Liver (tissue), 9 donors: ENCODE measurements around the gene SIRPA. TPM values are rescaled to one million over a fixed set of nuclear protein-coding genes. Genes with fewer than 3 reads are reported as not detected.

ENCODE experiments used
- DNase-seq: peaks from one replicate; pipeline ENCODE4 v3.0.0-alpha.2; 2017; ENCODE audit warnings: low spot score
- H3K27ac ChIP-seq, 2 donors: one replicate each; pipeline ENCODE4 v1.7.0; 2013; ENCODE audit warnings: inconsistent platforms in 2 of 2, low read length in 2 of 2, control low read depth in 1 of 2, low read depth in 1 of 2, mild to moderate bottlenecking in 1 of 2
- H3K27me3 ChIP-seq, 4 donors: one replicate each; pipeline versions ENCODE4 v1.6.1 to v1.7.0; 2013; ENCODE audit warnings: low read length in 3 of 4, inconsistent platforms in 1 of 4, mild to moderate bottlenecking in 1 of 4, moderate library complexity in 1 of 4; ENCODE audit not compliant: control insufficient read depth in 4 of 4, insufficient read depth in 4 of 4
- H3K36me3 ChIP-seq, 4 donors: one replicate each; pipeline versions ENCODE4 v1.6.1 to v1.7.0; 2013; ENCODE audit warnings: low read length in 3 of 4, mild to moderate bottlenecking in 3 of 4, low read depth in 1 of 4, moderate library complexity in 1 of 4; ENCODE audit not compliant: control insufficient read depth in 4 of 4, insufficient read depth in 3 of 4
- H3K4me1 ChIP-seq, 4 donors: one replicate each; pipeline versions ENCODE4 v1.6.1 to v1.7.0; 2013; ENCODE audit warnings: low read length in 3 of 4, mild to moderate bottlenecking in 3 of 4, moderate library complexity in 1 of 4; ENCODE audit not compliant: control insufficient read depth in 4 of 4, insufficient read depth in 4 of 4
- H3K4me3 ChIP-seq, 3 donors: one replicate each; pipeline versions ENCODE4 v1.6.1 to v1.7.0; 2013; ENCODE audit warnings: low read length in 3 of 3, control low read depth in 1 of 3, low read depth in 1 of 3, mild to moderate bottlenecking in 1 of 3
- H3K9ac ChIP-seq, 2 donors: one replicate each; pipeline ENCODE4 v1.7.0; 2013; ENCODE audit warnings: low read length in 2 of 2, mild to moderate bottlenecking in 2 of 2, moderate library complexity in 2 of 2, control low read depth in 1 of 2, low read depth in 1 of 2
- H3K9me3 ChIP-seq, 4 donors: one replicate each; pipeline versions ENCODE4 v1.6.1 to v1.7.0; 2013; ENCODE audit warnings: low read length in 3 of 4; ENCODE audit not compliant: control insufficient read depth in 4 of 4
- EGR1 ChIP-seq, 2 donors: IDR thresholded peaks; 2 replicates each; pipeline ENCODE4 v1.6.1; 2016 to 2018; ENCODE audit warnings: antibody characterized with exemption in 2 of 2, low read depth in 2 of 2
- FOXA1 ChIP-seq: IDR thresholded peaks from 2 replicates; pipeline ENCODE4 v1.6.1; 2016; ENCODE audit warnings: antibody characterized with exemption
- FOXA2 ChIP-seq: IDR thresholded peaks from 2 replicates; pipeline ENCODE4 v1.6.1; 2016; ENCODE audit warnings: antibody characterized with exemption
- GABPA ChIP-seq, 2 donors: IDR thresholded peaks in 1 of 2; conservative IDR thresholded peaks in 1 of 2; 2 replicates each; pipeline ENCODE4 v1.6.1; 2016; ENCODE audit warnings: antibody characterized with exemption in 2 of 2, mild to moderate bottlenecking in 1 of 2, moderate library complexity in 1 of 2
- HNF4A ChIP-seq, 2 donors: conservative IDR thresholded peaks; 2 replicates each; pipeline ENCODE4 v1.6.1; 2016; ENCODE audit warnings: antibody characterized with exemption in 2 of 2, mild to moderate bottlenecking in 2 of 2
- HNF4G ChIP-seq: IDR thresholded peaks from 2 replicates; pipeline ENCODE4 v1.6.1; 2016; ENCODE audit warnings: antibody characterized with exemption
- JUND ChIP-seq, 2 donors: IDR thresholded peaks; 2 replicates each; pipeline ENCODE4 v1.6.1; 2016; ENCODE audit warnings: antibody characterized with exemption in 2 of 2
- NR2F2 ChIP-seq: IDR thresholded peaks from 2 replicates; pipeline ENCODE4 v1.6.1; 2016; ENCODE audit warnings: antibody characterized with exemption
- RAD21 ChIP-seq, 2 donors: IDR thresholded peaks; 2 replicates each; pipeline ENCODE4 v1.6.1; 2016; ENCODE audit warnings: antibody characterized with exemption in 2 of 2, mild to moderate bottlenecking in 2 of 2
- RXRA ChIP-seq, 2 donors: IDR thresholded peaks; 2 replicates each; pipeline ENCODE4 v1.6.1; 2017 to 2018; ENCODE audit warnings: antibody characterized with exemption in 2 of 2, mild to moderate bottlenecking in 1 of 2
- SP1 ChIP-seq: IDR thresholded peaks from 2 replicates; pipeline ENCODE4 v1.6.1; 2018; ENCODE audit warnings: antibody characterized with exemption, mild to moderate bottlenecking
- TAF1 ChIP-seq: conservative IDR thresholded peaks from 2 replicates; pipeline ENCODE4 v1.6.1; 2016; ENCODE audit warnings: antibody characterized with exemption, mild to moderate bottlenecking
- YY1 ChIP-seq: IDR thresholded peaks from 2 replicates; pipeline ENCODE4 v1.6.1; 2016; ENCODE audit warnings: antibody characterized with exemption, mild to moderate bottlenecking
- WGBS: extraction: QIAGEN DNeasy Blood & Tissue Kit; methylation state at CpG from one replicate; pipeline ENCODE4 v1.1.7; 2013; 5-methylcytosine and 5-hydroxymethylcytosine counted together
- polyA plus RNA-seq, 2 donors: library from polyadenylated mRNA; stranded (reverse) in 1 of 2; unstranded in 1 of 2; fragments of 200-250 nt in 1 of 2; fragments of >200 nt in 1 of 2; fragmentation: Nextera tagmentation in 1 of 2; extraction: Ambion mirVana in 1 of 2; gene quantifications; one replicate each; pipeline versions ENCODE4 v1.2.1 to v1.2.3, GENCODE V29; 2013 to 2015
- total RNA-seq, 2 donors: library from RNA; depleted of rRNA; stranded (reverse); fragments of >200 nt; gene quantifications; one replicate each; pipeline ENCODE4 v1.2.3, GENCODE V29; 2014
- TF ChIP-seq, protein P1 (sequence below): IDR thresholded peaks from 2 replicates; pipeline ENCODE4 v1.6.1; 2016; ENCODE audit warnings: antibody characterized with exemption, mild to moderate bottlenecking
- TF ChIP-seq, protein P2 (sequence below): IDR thresholded peaks from 2 replicates; pipeline ENCODE4 v1.6.1; 2016; ENCODE audit warnings: antibody characterized with exemption
- TF ChIP-seq, protein P3 (sequence below): IDR thresholded peaks from 2 replicates; pipeline ENCODE4 v1.6.1; 2016; ENCODE audit warnings: antibody characterized with exemption
- TF ChIP-seq, protein P4 (sequence below): IDR thresholded peaks from 2 replicates; pipeline ENCODE4 v1.6.1; 2016; ENCODE audit warnings: antibody characterized with exemption
- TF ChIP-seq, protein P5 (sequence below): fragments of 150-350 bp; IDR thresholded peaks from 2 replicates; pipeline ENCODE4 v1.5.1; 2017; ENCODE audit warnings: improper control_type of control experiment, low read depth, low read length; ENCODE audit not compliant: missing input control
- donor health status: healthy.
- donor health status: healthy.
- donor health status: healthy.
- donor health status: healthy.
- donor health status: healthy.

The SIRPA gene
- total RNA-seq (10 to 100 TPM in 1 of 2 donors, 1 to 10 TPM in 1; 5.4 to 29.6 TPM), polyA plus RNA-seq (10 to 100 TPM; 16.7 to 47.5 TPM)

DNA sequence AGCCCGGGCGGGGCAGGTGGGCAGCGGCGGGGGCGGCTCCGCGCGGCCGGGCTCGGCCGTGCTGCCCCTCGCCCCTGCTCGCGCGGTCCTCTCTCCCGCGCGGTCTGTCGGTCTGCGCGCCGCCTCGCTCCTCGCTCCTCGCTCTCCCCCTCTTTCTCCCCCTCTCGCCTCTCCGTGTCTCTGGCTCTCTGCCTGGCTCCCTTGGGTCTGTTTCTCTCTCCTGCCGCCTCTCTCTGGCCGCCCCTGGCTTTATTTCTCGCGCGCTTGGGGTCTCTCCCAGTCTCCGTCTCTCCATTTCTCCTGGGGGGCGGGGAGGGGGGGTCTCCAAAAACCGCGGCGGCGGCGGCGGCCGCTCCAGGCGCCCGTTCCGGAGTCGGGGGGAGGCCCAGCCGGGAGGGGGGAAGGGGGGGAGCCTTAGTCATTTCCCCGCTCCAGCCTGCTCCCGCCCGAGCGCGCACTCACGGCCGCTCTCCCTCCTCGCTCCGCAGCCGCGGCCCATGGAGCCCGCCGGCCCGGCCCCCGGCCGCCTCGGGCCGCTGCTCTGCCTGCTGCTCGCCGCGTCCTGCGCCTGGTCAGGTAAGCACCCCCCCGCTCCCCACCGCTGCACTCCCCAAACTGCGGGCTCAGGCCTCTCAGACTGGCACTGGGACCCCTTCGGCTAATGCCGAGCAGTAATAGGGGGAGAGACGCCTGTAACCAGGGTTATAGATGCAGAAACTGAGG is at the start of gene SIRPA:
Gene SIRPA, plus strand, starts transcription at position 457 of the 723 bp plus-strand sequence. Its CDS starts 41 bp downstream, at position 498.
- H3K27ac ChIP-seq = peak within 1 kb of the TSS; percentile 81 to 87
- under 1% methylated on average over 74 of the region's 74 CpGs for WGBS
- H3K27me3 ChIP-seq = no peaks in the 10 kb centered on the region
- H3K36me3 ChIP-seq = no peaks in the 10 kb centered on the region
- peak within 1 kb of the TSS; percentile 67 to 88 (median 87) for H3K4me3 ChIP-seq
- H3K4me1 ChIP-seq = peaks cover 12 to 48% (median 28%) of the 10 kb centered on the region in 4 donors
- TF ChIP-seq EGR1 (IDR thresholded peaks at IDR 0.05; ENCODE audit: low read depth in 2 of 2) (no peak), NR2F2 (no peak), FOXA1 (no peak), GABPA (IDR thresholded peaks at IDR 0.05 in 1 of 2, conservative IDR thresholded peaks at IDR 0.05 in 1 of 2) (no peak), HNF4G (no peak), HNF4A (conservative IDR thresholded peaks at IDR 0.05) (no peak), TAF1 (no peak), SP1 (no peak), RAD21 (IDR thresholded peaks at IDR 0.05) (no peak), RXRA (IDR thresholded peaks at IDR 0.05) (no peak), FOXA2 (no peak), JUND (IDR thresholded peaks at IDR 0.05) (no peak), YY1 (no peak)
- TF ChIP-seq, protein P1, sequence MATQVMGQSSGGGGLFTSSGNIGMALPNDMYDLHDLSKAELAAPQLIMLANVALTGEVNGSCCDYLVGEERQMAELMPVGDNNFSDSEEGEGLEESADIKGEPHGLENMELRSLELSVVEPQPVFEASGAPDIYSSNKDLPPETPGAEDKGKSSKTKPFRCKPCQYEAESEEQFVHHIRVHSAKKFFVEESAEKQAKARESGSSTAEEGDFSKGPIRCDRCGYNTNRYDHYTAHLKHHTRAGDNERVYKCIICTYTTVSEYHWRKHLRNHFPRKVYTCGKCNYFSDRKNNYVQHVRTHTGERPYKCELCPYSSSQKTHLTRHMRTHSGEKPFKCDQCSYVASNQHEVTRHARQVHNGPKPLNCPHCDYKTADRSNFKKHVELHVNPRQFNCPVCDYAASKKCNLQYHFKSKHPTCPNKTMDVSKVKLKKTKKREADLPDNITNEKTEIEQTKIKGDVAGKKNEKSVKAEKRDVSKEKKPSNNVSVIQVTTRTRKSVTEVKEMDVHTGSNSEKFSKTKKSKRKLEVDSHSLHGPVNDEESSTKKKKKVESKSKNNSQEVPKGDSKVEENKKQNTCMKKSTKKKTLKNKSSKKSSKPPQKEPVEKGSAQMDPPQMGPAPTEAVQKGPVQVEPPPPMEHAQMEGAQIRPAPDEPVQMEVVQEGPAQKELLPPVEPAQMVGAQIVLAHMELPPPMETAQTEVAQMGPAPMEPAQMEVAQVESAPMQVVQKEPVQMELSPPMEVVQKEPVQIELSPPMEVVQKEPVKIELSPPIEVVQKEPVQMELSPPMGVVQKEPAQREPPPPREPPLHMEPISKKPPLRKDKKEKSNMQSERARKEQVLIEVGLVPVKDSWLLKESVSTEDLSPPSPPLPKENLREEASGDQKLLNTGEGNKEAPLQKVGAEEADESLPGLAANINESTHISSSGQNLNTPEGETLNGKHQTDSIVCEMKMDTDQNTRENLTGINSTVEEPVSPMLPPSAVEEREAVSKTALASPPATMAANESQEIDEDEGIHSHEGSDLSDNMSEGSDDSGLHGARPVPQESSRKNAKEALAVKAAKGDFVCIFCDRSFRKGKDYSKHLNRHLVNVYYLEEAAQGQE = no peak
- TF ChIP-seq, protein P2, sequence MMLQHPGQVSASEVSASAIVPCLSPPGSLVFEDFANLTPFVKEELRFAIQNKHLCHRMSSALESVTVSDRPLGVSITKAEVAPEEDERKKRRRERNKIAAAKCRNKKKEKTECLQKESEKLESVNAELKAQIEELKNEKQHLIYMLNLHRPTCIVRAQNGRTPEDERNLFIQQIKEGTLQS = no peak
- TF ChIP-seq, protein P3, sequence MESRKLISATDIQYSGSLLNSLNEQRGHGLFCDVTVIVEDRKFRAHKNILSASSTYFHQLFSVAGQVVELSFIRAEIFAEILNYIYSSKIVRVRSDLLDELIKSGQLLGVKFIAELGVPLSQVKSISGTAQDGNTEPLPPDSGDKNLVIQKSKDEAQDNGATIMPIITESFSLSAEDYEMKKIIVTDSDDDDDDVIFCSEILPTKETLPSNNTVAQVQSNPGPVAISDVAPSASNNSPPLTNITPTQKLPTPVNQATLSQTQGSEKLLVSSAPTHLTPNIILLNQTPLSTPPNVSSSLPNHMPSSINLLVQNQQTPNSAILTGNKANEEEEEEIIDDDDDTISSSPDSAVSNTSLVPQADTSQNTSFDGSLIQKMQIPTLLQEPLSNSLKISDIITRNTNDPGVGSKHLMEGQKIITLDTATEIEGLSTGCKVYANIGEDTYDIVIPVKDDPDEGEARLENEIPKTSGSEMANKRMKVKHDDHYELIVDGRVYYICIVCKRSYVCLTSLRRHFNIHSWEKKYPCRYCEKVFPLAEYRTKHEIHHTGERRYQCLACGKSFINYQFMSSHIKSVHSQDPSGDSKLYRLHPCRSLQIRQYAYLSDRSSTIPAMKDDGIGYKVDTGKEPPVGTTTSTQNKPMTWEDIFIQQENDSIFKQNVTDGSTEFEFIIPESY = no peak
- TF ChIP-seq, protein P4, sequence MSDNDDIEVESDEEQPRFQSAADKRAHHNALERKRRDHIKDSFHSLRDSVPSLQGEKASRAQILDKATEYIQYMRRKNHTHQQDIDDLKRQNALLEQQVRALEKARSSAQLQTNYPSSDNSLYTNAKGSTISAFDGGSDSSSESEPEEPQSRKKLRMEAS = no peak
- TF ChIP-seq, protein P5, sequence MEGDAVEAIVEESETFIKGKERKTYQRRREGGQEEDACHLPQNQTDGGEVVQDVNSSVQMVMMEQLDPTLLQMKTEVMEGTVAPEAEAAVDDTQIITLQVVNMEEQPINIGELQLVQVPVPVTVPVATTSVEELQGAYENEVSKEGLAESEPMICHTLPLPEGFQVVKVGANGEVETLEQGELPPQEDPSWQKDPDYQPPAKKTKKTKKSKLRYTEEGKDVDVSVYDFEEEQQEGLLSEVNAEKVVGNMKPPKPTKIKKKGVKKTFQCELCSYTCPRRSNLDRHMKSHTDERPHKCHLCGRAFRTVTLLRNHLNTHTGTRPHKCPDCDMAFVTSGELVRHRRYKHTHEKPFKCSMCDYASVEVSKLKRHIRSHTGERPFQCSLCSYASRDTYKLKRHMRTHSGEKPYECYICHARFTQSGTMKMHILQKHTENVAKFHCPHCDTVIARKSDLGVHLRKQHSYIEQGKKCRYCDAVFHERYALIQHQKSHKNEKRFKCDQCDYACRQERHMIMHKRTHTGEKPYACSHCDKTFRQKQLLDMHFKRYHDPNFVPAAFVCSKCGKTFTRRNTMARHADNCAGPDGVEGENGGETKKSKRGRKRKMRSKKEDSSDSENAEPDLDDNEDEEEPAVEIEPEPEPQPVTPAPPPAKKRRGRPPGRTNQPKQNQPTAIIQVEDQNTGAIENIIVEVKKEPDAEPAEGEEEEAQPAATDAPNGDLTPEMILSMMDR = no peak
- no peak for DNase-seq
- no peaks in the 10 kb centered on the region for H3K9me3 ChIP-seq
- peak within 1 kb of the TSS; percentile 19 to 57 for H3K9ac ChIP-seq
